Measurements from ENCODE around the gene CAB39L. TPM values are rescaled to one million over a fixed set of nuclear protein-coding genes. Genes with fewer than 3 reads are reported as not detected.

The CAB39L gene
- total RNA-seq, 4 donors from 2014 or later: 84.2 to 131 (median 114) TPM

DNA sequence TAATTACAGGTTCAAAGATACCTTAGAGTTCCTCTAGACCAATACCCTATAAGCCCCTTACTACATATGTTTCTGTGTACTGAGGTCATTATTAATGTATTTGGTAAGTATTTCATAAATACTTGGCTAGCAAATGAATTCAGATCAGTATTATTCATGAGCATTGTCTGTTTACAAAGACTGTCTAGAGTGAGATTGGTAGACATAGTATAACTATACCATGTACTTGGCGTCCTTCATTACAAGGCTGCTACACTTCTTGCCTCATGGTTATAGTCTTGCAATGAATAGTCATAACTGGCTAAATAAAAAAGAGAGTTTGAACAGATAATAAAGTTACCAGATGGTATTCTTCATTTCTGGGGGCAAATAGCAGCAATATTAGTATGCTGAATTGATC lies 12.3 kb upstream of the CAB39L start:
- Histone ChIP-seq H3K36me3 (peaks cover 0 to 7% of the 10 kb centered on the region in 2 donors), H3K9me3 (no peaks in the 10 kb centered on the region), H3K27me3 (no peaks in the 10 kb centered on the region), H3K4me3 (no peak overlapping the region), H3K27ac (no peak overlapping the region), H3K4me1 (peaks cover 0 to 19% (median 0%) of the 10 kb centered on the region in 3 donors)
- no peak for ATAC-seq
- WGBS, 2 donors (ENCODE audit: low coverage in 1 of 2): 89 to 100% methylated on average over 1 of the region's 1 CpG
- no peak for TF ChIP-seq POLR2AphosphoS5 (IDR thresholded peaks at IDR 0.05)
- TF ChIP-seq POLR2A (IDR thresholded peaks at IDR 0.05): no peak
- TF ChIP-seq EP300 (IDR thresholded peaks at IDR 0.05): no peak
- TF ChIP-seq, protein P1, sequence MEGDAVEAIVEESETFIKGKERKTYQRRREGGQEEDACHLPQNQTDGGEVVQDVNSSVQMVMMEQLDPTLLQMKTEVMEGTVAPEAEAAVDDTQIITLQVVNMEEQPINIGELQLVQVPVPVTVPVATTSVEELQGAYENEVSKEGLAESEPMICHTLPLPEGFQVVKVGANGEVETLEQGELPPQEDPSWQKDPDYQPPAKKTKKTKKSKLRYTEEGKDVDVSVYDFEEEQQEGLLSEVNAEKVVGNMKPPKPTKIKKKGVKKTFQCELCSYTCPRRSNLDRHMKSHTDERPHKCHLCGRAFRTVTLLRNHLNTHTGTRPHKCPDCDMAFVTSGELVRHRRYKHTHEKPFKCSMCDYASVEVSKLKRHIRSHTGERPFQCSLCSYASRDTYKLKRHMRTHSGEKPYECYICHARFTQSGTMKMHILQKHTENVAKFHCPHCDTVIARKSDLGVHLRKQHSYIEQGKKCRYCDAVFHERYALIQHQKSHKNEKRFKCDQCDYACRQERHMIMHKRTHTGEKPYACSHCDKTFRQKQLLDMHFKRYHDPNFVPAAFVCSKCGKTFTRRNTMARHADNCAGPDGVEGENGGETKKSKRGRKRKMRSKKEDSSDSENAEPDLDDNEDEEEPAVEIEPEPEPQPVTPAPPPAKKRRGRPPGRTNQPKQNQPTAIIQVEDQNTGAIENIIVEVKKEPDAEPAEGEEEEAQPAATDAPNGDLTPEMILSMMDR (IDR thresholded peaks at IDR 0.05): no peak

DNA sequence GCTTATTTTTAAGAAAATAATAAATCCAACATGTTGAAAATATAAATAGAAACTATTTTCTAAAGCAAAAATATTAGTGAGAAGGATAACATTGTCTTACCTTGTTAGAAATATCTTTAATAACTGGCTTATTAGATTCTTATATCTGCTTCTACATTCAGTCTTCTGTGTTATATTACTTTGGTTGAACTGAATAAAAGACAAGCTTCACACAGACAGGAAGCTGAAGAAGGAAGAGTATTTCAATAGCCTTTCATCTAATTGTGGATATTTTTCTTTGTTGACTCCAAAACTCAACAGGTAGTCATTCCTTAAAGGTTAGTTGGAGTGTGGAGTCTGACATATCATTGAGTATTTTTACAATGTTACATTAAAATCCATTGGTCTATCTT lies 11.1 kb upstream of the CAB39L start:
- no peak for ATAC-seq
- no peaks in the 10 kb centered on the region for H3K27me3 ChIP-seq
- H3K9me3 ChIP-seq: no peaks in the 10 kb centered on the region
- peak overlapping the region in 1 of 4 donors; percentile 47 for H3K27ac ChIP-seq
- no peak overlapping the region for H3K4me3 ChIP-seq
- peaks cover 0 to 23% (median 0%) of the 10 kb centered on the region in 3 donors for H3K4me1 ChIP-seq
- no peak for TF ChIP-seq EP300 (IDR thresholded peaks at IDR 0.05)
- TF ChIP-seq POLR2A (IDR thresholded peaks at IDR 0.05): no peak
- no peak for TF ChIP-seq POLR2AphosphoS5 (IDR thresholded peaks at IDR 0.05)
- no peaks in the 10 kb centered on the region for H3K36me3 ChIP-seq

DNA sequence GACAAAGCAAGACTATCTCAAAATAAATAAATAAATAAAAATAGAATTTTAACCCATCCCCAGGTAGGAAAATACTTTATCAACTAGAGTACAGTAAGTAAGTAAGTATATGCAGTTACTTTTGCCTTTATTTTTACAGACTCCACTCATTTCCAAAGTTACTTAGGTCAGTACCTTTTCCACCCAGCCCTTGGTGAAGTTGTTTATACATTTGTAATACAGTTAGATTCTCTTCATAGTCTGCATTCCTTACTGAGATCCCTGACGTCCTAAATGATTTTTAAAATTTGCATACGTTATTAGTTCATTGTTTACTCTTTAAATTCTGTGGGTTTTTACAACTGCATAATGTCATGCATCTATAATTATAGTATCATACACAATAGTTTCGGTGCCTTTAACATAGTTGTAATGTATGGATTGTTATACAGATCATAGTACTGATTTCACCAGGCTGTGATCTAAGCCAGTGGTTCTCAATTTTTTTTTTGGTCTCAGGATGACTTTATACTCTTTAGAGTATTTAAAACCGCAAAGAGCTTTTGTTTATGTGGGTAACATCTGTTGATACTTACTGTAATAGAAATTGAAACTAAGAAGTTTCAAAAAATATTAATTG lies 10.6 kb upstream of the CAB39L start:
- no peaks in the 10 kb centered on the region for H3K36me3 ChIP-seq
- no peak for ATAC-seq
- peak overlapping the region in 1 of 2 donors; percentile 5 for H3K4me3 ChIP-seq
- no peaks in the 10 kb centered on the region for H3K9me3 ChIP-seq
- TF ChIP-seq POLR2AphosphoS5 (IDR thresholded peaks at IDR 0.05) (no peak), POLR2A (IDR thresholded peaks at IDR 0.05) (no peak), EP300 (IDR thresholded peaks at IDR 0.05) (no peak)
- TF ChIP-seq, protein P1 (IDR thresholded peaks at IDR 0.05): no peak
- 34 to 41% methylated on average over 4 of the region's 4 CpGs for WGBS, 2 donors (ENCODE audit: low coverage in 1 of 2)
- no peaks in the 10 kb centered on the region for H3K27me3 ChIP-seq
- peak overlapping the region in 1 of 4 donors; percentile 47 for H3K27ac ChIP-seq
- peaks cover 0 to 24% (median 0%) of the 10 kb centered on the region in 3 donors for H3K4me1 ChIP-seq

DNA sequence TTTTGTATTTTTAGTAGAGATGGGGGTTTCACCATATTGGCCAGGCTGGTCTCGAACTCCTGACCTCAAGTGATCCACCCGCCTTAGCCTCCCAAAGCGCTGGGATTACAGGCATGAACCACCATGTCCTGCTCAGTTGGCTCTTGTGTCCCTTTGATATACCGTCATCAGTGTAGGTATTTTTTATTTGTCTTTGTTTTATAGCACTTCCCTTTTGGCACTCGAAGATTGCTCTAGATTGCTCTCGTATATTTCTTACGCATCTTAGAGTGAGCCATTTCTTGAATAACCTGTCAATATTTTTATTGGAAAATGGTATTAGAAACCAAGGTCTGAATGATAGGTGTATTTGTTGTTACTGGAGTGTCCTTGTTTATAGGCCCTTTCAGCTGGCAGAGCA lies 9.6 kb upstream of the CAB39L start:
- TF ChIP-seq POLR2AphosphoS5 (IDR thresholded peaks at IDR 0.05) (no peak), EP300 (IDR thresholded peaks at IDR 0.05) (no peak), POLR2A (IDR thresholded peaks at IDR 0.05) (no peak)
- TF ChIP-seq, protein P1 (IDR thresholded peaks at IDR 0.05): no peak
- Histone ChIP-seq H3K4me1 (peaks cover 0 to 29% (median 0%) of the 10 kb centered on the region in 3 donors), H3K9me3 (no peaks in the 10 kb centered on the region), H3K36me3 (no peaks in the 10 kb centered on the region), H3K4me3 (no peak overlapping the region), H3K27ac (no peak overlapping the region), H3K27me3 (no peaks in the 10 kb centered on the region)
- 98 to 99% methylated on average over 6 to 7 of the region's 7 CpGs for WGBS, 2 donors (ENCODE audit: low coverage in 1 of 2)
- no peak for ATAC-seq

DNA sequence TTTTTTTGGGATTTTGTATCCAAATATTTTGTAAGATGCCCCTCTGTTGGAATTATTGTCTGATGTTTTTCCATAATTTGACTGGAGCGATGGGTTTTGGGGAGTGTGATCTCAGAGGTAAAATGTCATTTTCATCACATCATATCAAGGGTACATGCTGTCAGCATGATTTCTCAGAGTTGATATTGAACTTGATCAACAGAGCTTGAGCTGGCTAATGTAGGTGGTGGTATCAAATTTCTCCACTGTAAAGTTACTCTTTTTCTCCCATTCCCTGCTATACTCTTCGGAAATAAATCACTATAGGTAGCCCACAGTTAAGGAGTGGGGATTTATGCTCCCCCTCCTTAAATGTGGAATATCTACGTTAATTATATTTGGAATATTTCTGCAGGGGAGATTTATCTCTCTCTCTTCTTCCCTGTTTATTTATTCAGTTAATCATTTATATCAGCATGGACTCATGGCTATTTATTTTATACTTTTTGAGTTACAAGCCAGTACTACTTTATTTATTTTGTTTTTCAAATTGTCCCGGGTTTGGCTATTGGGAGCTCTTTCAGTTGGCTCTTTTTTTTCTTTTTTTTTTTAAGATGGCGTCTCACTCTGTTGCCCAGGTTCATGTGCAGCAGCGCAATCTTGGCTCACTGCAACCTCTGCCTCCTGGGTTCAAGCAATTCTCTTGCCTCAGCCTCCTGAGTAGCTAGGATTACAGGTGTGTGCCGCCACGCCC lies 9.0 kb upstream of the CAB39L start:
- Histone ChIP-seq H3K27me3 (no peaks in the 10 kb centered on the region), H3K4me1 (peaks cover 0 to 35% (median 0%) of the 10 kb centered on the region in 3 donors), H3K4me3 (no peak overlapping the region), H3K27ac (no peak overlapping the region), H3K9me3 (no peaks in the 10 kb centered on the region), H3K36me3 (no peaks in the 10 kb centered on the region)
- ATAC-seq: no peak
- TF ChIP-seq POLR2A (IDR thresholded peaks at IDR 0.05): no peak
- TF ChIP-seq, protein P1 (IDR thresholded peaks at IDR 0.05): no peak
- TF ChIP-seq POLR2AphosphoS5 (IDR thresholded peaks at IDR 0.05): no peak
- TF ChIP-seq EP300 (IDR thresholded peaks at IDR 0.05): no peak
- 93 to 96% methylated on average over 3 to 8 of the region's 8 CpGs for WGBS, 2 donors (ENCODE audit: low coverage in 1 of 2)
